HCT116 (cell line): ENCODE results near the gene VPS33A. TPM values are rescaled to one million over a fixed set of nuclear protein-coding genes. Genes with fewer than 3 reads are reported as not detected.

ENCODE experiments used
- ATAC-seq: fragments of 200-7000 bp; cut with Tn5 transposase; 2 replicates; pipeline ENCODE4 v1.9.1; 2020; ENCODE audit warnings: mild to moderate bottlenecking, moderate library complexity
- BruUV-seq: library from RNA; stranded (reverse); fragments of 400-500 nt; replicated peaks from 2 replicates; lab custom pipeline; 2021; lab: Mats Ljungman, UMichigan
- CTCF ChIA-PET: fragments of 300-600 bp; sonication (Branson Sonifier 250); formaldehyde crosslinking; loops from one replicate; lab custom pipeline; 2021; ENCODE audit warnings: antibody characterized with exemption; lab: Charles Lee
- POLR2A ChIA-PET: fragments of 300-600, 350-600 bp; sonication (Branson Sonifier 250); formaldehyde crosslinking; loops from one replicate; lab custom pipeline; 2021; ENCODE audit warnings: antibody characterized with exemption; lab: Charles Lee
- RAD21 ChIA-PET, 2 experiments: fragments of 300-600 bp; sonication (Branson Sonifier 250); formaldehyde crosslinking; loops; one replicate each; lab custom pipeline; 2023; ENCODE audit warnings: low total read pairs in 2 of 2; ENCODE audit not compliant: uncharacterized antibody in 2 of 2, unreplicated experiment in 2 of 2, low non-redundant PET in 1 of 2; lab: Charles Lee
- DNase-seq: peaks from one replicate; pipeline ENCODE4 v3.0.0-alpha.2; 2010; ENCODE audit warnings: low read depth, low spot score
- H2AFZ ChIP-seq: fragments of 200-600 bp; shearing (Covaris generic), sonication (generic); 2 replicates; pipeline ENCODE4 v1.6.1; 2017; ENCODE audit warnings: low read depth, mixed run types, mixed read lengths, antibody characterized with exemption, low read length; ENCODE audit not compliant: poor library complexity, severe bottlenecking
- H3K27ac ChIP-seq: 2 replicates; pipeline ENCODE4 v1.5.1; 2012; ENCODE audit warnings: low read depth, low read length
- H3K27me3 ChIP-seq: fragments of 200-600 bp; sonication (generic); 2 replicates; pipeline ENCODE4 v1.6.1; 2016; ENCODE audit warnings: mixed run types, low read length, mixed read lengths; ENCODE audit not compliant: insufficient read depth
- H3K36me3 ChIP-seq, 2 experiments: fragments of 200-500 bp in 1 of 2; fragments of 200-600 bp in 1 of 2; sonication (Bioruptor generic) in 1 of 2; sonication (generic) in 1 of 2; 2 replicates each; pipeline versions ENCODE4 v1.5.1 to v1.6.1; 2014 to 2016; ENCODE audit warnings: low read length in 2 of 2, inconsistent platforms in 1 of 2, mixed read lengths in 1 of 2, mixed run types in 1 of 2; ENCODE audit not compliant: insufficient read depth in 2 of 2, control insufficient read depth in 1 of 2
- H3K4me1 ChIP-seq, 2 experiments: fragments of 200-600 bp in 1 of 2; sonication (generic) in 1 of 2; 2 replicates each; pipeline versions ENCODE4 v1.5.1 to v1.6.1; 2012 to 2017; ENCODE audit warnings: low read length in 2 of 2, inconsistent platforms in 1 of 2, mild to moderate bottlenecking in 1 of 2, mixed read lengths in 1 of 2, mixed run types in 1 of 2, moderate library complexity in 1 of 2; ENCODE audit not compliant: insufficient read depth in 2 of 2, control insufficient read depth in 1 of 2
- H3K4me2 ChIP-seq: fragments of 200-600 bp; sonication (generic); 2 replicates; pipeline ENCODE4 v1.6.1; 2017; ENCODE audit warnings: mixed run types, low read length, mixed read lengths
- H3K4me3 ChIP-seq, 2 experiments: fragments of 200-600 bp in 1 of 2; sonication (generic) in 1 of 2; replicated peaks in 1 of 2; 2 replicates each; pipeline ENCODE4 v1.5.1; 2011 to 2016; ENCODE audit warnings: low read length in 2 of 2, control low read depth in 1 of 2, low read depth in 1 of 2, mild to moderate bottlenecking in 1 of 2, mixed read lengths in 1 of 2, mixed run types in 1 of 2
- H3K79me2 ChIP-seq: fragments of 200-600 bp; sonication (generic); 2 replicates; pipeline ENCODE4 v1.6.1; 2017; ENCODE audit warnings: mild to moderate bottlenecking, mixed run types, low read length, moderate library complexity, mixed read lengths; ENCODE audit not compliant: insufficient read depth
- H3K9ac ChIP-seq: fragments of 200-600 bp; sonication (generic); 2 replicates; pipeline ENCODE4 v1.6.1; 2016; ENCODE audit warnings: low read length, mixed read lengths
- H3K9me2 ChIP-seq: fragments of 200-600 bp; sonication (generic), shearing (Covaris generic); 2 replicates; pipeline ENCODE4 v1.6.1; 2017; ENCODE audit warnings: mixed run types, mild to moderate bottlenecking, moderate library complexity; ENCODE audit not compliant: insufficient read depth
- H3K9me3 ChIP-seq, 2 experiments: fragments of 200-500 bp in 1 of 2; fragments of 200-600 bp in 1 of 2; sonication (Bioruptor generic) in 1 of 2; sonication (generic) in 1 of 2; 2 replicates each; pipeline ENCODE4 v1.6.1; 2014 to 2017; ENCODE audit warnings: low read length in 2 of 2, mixed read lengths in 2 of 2, inconsistent platforms in 1 of 2, low read depth in 1 of 2, mild to moderate bottlenecking in 1 of 2, mixed run types in 1 of 2, moderate library complexity in 1 of 2; ENCODE audit not compliant: control insufficient read depth in 1 of 2, insufficient read depth in 1 of 2
- H4K20me1 ChIP-seq: fragments of 200-600 bp; sonication (generic), shearing (Covaris generic); 2 replicates; pipeline ENCODE4 v1.6.1; 2017; ENCODE audit warnings: mixed run types, mild to moderate bottlenecking, moderate library complexity; ENCODE audit not compliant: insufficient read depth
- CBX3 ChIP-seq: IDR thresholded peaks from 2 replicates; pipeline ENCODE4 v1.6.1; 2012; ENCODE audit warnings: low read depth
- EGR1 ChIP-seq: IDR thresholded peaks from 2 replicates; pipeline ENCODE4 v1.6.1; 2012; ENCODE audit warnings: low read depth
- EZH2 ChIP-seq: fragments of 200-600 bp; sonication (generic); IDR thresholded peaks from 2 replicates; pipeline ENCODE4 v1.6.1; 2017; ENCODE audit warnings: antibody characterized with exemption, mixed run types
- EZH2phosphoT487 ChIP-seq: fragments of 200-600 bp; IDR thresholded peaks from 2 replicates; pipeline ENCODE4 v1.6.1; 2018; ENCODE audit warnings: antibody characterized with exemption, borderline replicate concordance
- FOSL1 ChIP-seq: IDR thresholded peaks from 2 replicates; pipeline ENCODE4 v1.6.1; 2012; ENCODE audit warnings: low read depth
- SP1 ChIP-seq: IDR thresholded peaks from 2 replicates; pipeline ENCODE4 v1.6.1; 2012; ENCODE audit warnings: low read depth
- SRF ChIP-seq: IDR thresholded peaks from 2 replicates; pipeline ENCODE4 v1.6.1; 2012; ENCODE audit warnings: low read depth
- YY1 ChIP-seq: IDR thresholded peaks from 2 replicates; pipeline ENCODE4 v1.6.1; 2011; ENCODE audit warnings: low read length, low read depth, moderate library complexity, mild to moderate bottlenecking; ENCODE audit not compliant: insufficient replicate concordance; ENCODE audit errors: extremely low read depth
- ZFX ChIP-seq: fragments of 450-650 bp; IDR thresholded peaks from 2 replicates; pipeline ENCODE4 v1.6.1; 2017
- intact Hi-C: fragments of 100-400 bp; cut with micrococcal nuclease; formaldehyde crosslinking; loops from 2 replicates; pipeline ENCODE4 v1.10.0; 2022
- total RNA-seq: library from RNA; stranded (reverse); gene quantifications from one replicate; pipeline ENCODE4 v1.2.1, GENCODE V29; 2021; ENCODE audit not compliant: unreplicated experiment
- TF ChIP-seq, protein P1 (sequence below): IDR thresholded peaks from 2 replicates; pipeline ENCODE4 v1.6.1; 2012
- TF ChIP-seq, protein P2 (sequence below): IDR thresholded peaks from 2 replicates; pipeline ENCODE4 v1.6.1; 2011; ENCODE audit warnings: mild to moderate bottlenecking, low read length, moderate library complexity; ENCODE audit not compliant: insufficient replicate concordance; ENCODE audit errors: extremely low read depth

Gene VPS33A
- total RNA-seq, 1 experiment from 2014 or later = 19.4 TPM

DNA sequence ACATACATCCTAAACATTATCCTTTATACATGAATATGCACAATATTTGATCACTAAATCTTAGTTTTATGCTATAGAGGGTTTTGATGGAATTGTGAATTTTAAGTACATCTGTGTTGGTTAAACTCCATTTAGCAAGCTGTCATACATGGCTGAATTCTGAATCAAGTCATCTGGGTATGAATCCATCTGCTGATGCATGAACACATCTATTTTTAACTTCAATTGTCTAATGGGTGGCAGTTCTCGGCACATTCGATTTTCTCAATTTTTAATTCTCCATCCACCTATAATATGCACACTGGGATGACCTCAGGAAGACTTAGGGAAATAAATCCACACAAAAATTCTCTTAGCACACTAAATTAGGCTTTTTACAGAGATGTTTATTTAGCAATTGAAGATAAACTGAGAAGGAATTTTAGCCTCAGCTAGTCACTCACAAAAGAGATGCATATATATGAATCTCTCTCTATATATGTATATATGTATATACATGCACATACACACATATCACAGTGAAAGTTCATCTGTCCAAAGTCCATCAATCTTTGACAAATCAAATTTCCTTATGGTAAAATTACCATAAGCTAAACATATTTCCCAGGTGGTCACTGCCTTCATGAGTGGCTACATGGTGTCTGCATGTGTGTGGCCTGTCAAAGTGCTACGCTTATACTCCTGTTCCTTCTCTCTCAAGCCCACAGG is 44.5 kb upstream of the VPS33A start:
- no peaks in the 10 kb centered on the region for H3K9me2 ChIP-seq
- no peak overlapping the region for H3K9ac ChIP-seq
- H3K4me3 ChIP-seq = no peak overlapping the region
- H3K4me2 ChIP-seq = no peak overlapping the region
- intact Hi-C loops = no loop called here
- no peaks in the 10 kb centered on the region for H3K79me2 ChIP-seq
- POLR2A ChIA-PET = no interaction called here
- CTCF ChIA-PET = no interaction called here
- no peaks in the 10 kb centered on the region for H3K9me3 ChIP-seq
- RAD21 ChIA-PET = no interaction called here
- no peak overlapping the region for H2AFZ ChIP-seq
- no peak for DNase-seq
- no peaks in the 10 kb centered on the region for H3K4me1 ChIP-seq
- no TSS peak for BruUV-seq
- TF ChIP-seq, protein P1, sequence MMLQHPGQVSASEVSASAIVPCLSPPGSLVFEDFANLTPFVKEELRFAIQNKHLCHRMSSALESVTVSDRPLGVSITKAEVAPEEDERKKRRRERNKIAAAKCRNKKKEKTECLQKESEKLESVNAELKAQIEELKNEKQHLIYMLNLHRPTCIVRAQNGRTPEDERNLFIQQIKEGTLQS = no peak
- TF ChIP-seq EZH2phosphoT487 (no peak), ZFX (no peak), CBX3 (no peak), FOSL1 (no peak), SRF (no peak), SP1 (no peak), EZH2 (no peak), EGR1 (no peak), YY1 (no peak)
- TF ChIP-seq, protein P2, sequence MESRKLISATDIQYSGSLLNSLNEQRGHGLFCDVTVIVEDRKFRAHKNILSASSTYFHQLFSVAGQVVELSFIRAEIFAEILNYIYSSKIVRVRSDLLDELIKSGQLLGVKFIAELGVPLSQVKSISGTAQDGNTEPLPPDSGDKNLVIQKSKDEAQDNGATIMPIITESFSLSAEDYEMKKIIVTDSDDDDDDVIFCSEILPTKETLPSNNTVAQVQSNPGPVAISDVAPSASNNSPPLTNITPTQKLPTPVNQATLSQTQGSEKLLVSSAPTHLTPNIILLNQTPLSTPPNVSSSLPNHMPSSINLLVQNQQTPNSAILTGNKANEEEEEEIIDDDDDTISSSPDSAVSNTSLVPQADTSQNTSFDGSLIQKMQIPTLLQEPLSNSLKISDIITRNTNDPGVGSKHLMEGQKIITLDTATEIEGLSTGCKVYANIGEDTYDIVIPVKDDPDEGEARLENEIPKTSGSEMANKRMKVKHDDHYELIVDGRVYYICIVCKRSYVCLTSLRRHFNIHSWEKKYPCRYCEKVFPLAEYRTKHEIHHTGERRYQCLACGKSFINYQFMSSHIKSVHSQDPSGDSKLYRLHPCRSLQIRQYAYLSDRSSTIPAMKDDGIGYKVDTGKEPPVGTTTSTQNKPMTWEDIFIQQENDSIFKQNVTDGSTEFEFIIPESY = no peak
- H4K20me1 ChIP-seq = no peaks in the 10 kb centered on the region
- no peak for ATAC-seq
- peaks cover 3 to 7% of the 10 kb centered on the region in 2 experiments; a peak in 1 of 4 replicates for H3K36me3 ChIP-seq
- no peaks in the 10 kb centered on the region for H3K27me3 ChIP-seq
- no peak overlapping the region for H3K27ac ChIP-seq
